CD14-positive monocyte (primary cell): ENCODE results near the gene SNAI1. TPM values are rescaled to one million over a fixed set of nuclear protein-coding genes. Genes with fewer than 3 reads are reported as not detected.

Experiments used
- DNase-seq, 3 donors: peaks; one replicate each; pipeline ENCODE4 v3.0.0-alpha.2; 2011 to 2022
- H2AFZ ChIP-seq: 2 replicates; pipeline ENCODE4 v1.6.0; 2012; ENCODE audit warnings: mild to moderate bottlenecking, low read depth, low read length, inconsistent platforms; ENCODE audit not compliant: insufficient read depth, poor library complexity, severe bottlenecking
- H3K27ac ChIP-seq, 2 donors: 1 replicate in 1 of 2; 2 replicates in 1 of 2; pipeline ENCODE4 v1.5.1; 2012 to 2013; ENCODE audit warnings: low read length in 2 of 2, control low read depth in 1 of 2, inconsistent platforms in 1 of 2, low read depth in 1 of 2, mild to moderate bottlenecking in 1 of 2
- H3K27me3 ChIP-seq, 2 donors: one replicate each; pipeline versions ENCODE4 v1.6.0 to v1.6.1; 2011 to 2013; ENCODE audit warnings: low read length in 2 of 2; ENCODE audit not compliant: control insufficient read depth in 2 of 2, insufficient read depth in 2 of 2
- H3K36me3 ChIP-seq, 2 donors: replicated peaks in 1 of 2; 1 replicate in 1 of 2; 2 replicates in 1 of 2; pipeline versions ENCODE4 v1.5.1 to v1.6.1; 2012 to 2013; ENCODE audit warnings: low read length in 2 of 2, control low read depth in 1 of 2, inconsistent platforms in 1 of 2, mild to moderate bottlenecking in 1 of 2; ENCODE audit not compliant: insufficient read depth in 2 of 2, control insufficient read depth in 1 of 2
- H3K4me1 ChIP-seq, 2 donors: 1 replicate in 1 of 2; 2 replicates in 1 of 2; pipeline versions ENCODE4 v1.5.1 to v1.6.1; 2012 to 2013; ENCODE audit warnings: low read length in 2 of 2, control low read depth in 1 of 2, inconsistent platforms in 1 of 2, mild to moderate bottlenecking in 1 of 2, moderate library complexity in 1 of 2; ENCODE audit not compliant: insufficient read depth in 2 of 2, control insufficient read depth in 1 of 2
- H3K4me2 ChIP-seq: replicated peaks from 2 replicates; pipeline ENCODE3; 2012; ENCODE audit warnings: low read length, moderate library complexity, mild to moderate bottlenecking; ENCODE audit not compliant: poor library complexity, severe bottlenecking; ENCODE audit errors: extremely low read depth
- H3K4me3 ChIP-seq, 3 experiments: fragments of 200-600 bp in 1 of 3; sonication (generic) in 1 of 3; replicated peaks in 1 of 3; 1 replicate in 2 of 3; 2 replicates in 1 of 3; pipeline ENCODE4 v1.5.1; 2011 to 2013; ENCODE audit warnings: low read length in 3 of 3, mild to moderate bottlenecking in 3 of 3, control low read depth in 2 of 3, low read depth in 2 of 3, inconsistent platforms in 1 of 3, moderate library complexity in 1 of 3
- H3K79me2 ChIP-seq: 2 replicates; pipeline ENCODE4 v1.6.0; 2012; ENCODE audit warnings: mild to moderate bottlenecking, control low read depth, inconsistent platforms, low read length, moderate library complexity; ENCODE audit not compliant: insufficient read depth
- H3K9ac ChIP-seq: 2 replicates; pipeline ENCODE4 v1.6.0; 2017; ENCODE audit warnings: low read length, mild to moderate bottlenecking; ENCODE audit not compliant: insufficient read depth, poor library complexity, severe bottlenecking
- H3K9me3 ChIP-seq, 2 donors: replicated peaks in 1 of 2; 1 replicate in 1 of 2; 2 replicates in 1 of 2; pipeline versions ENCODE4 v1.5.1 to v1.6.1; 2012 to 2013; ENCODE audit warnings: low read length in 2 of 2, control low read depth in 1 of 2; ENCODE audit not compliant: control insufficient read depth in 1 of 2, insufficient read depth in 1 of 2
- H4K20me1 ChIP-seq: 2 replicates; pipeline ENCODE4 v1.6.0; 2012; ENCODE audit warnings: mild to moderate bottlenecking, low read length, control low read depth, moderate library complexity; ENCODE audit not compliant: insufficient read depth
- H3K27ac Mint-ChIP-seq, 7 donors: one replicate each; pipeline ENCODE4 v1.8.0; 2020; ENCODE audit warnings: mild to moderate bottlenecking in 7 of 7, mixed read lengths in 7 of 7, moderate library complexity in 6 of 7, inconsistent platforms in 2 of 7
- H3K27me3 Mint-ChIP-seq, 3 donors: one replicate each; pipeline ENCODE4 v1.8.0; 2021 to 2022; ENCODE audit warnings: low read depth in 3 of 3, mild to moderate bottlenecking in 3 of 3, mixed read lengths in 3 of 3, moderate library complexity in 3 of 3, inconsistent platforms in 1 of 3
- H3K36me3 Mint-ChIP-seq, 2 donors: one replicate each; pipeline ENCODE4 v1.8.0; 2020; ENCODE audit warnings: mixed read lengths in 2 of 2, inconsistent platforms in 1 of 2, mild to moderate bottlenecking in 1 of 2
- H3K4me1 Mint-ChIP-seq: one replicate; pipeline ENCODE4 v1.8.0; 2020; ENCODE audit warnings: mild to moderate bottlenecking, mixed read lengths
- H3K4me3 Mint-ChIP-seq, 2 donors: one replicate each; pipeline ENCODE4 v1.8.0; 2020; ENCODE audit warnings: mild to moderate bottlenecking in 2 of 2, mixed read lengths in 2 of 2, moderate library complexity in 1 of 2
- H3K9me3 Mint-ChIP-seq, 7 donors: one replicate each; pipeline ENCODE4 v1.8.0; 2020 to 2022; ENCODE audit warnings: mixed read lengths in 7 of 7, mild to moderate bottlenecking in 6 of 7, moderate library complexity in 6 of 7, inconsistent platforms in 2 of 7
- WGBS: methylation state at CpG from one replicate; pipeline ENCODE4 v1.1.5; 2013; ENCODE audit warnings: missing lambda C conversion rate; ENCODE audit not compliant: insufficient coverage; 5-methylcytosine and 5-hydroxymethylcytosine counted together
- intact Hi-C, 2 donors: fragments of 100-400 bp; cut with micrococcal nuclease; formaldehyde crosslinking; loops; one replicate each; pipeline versions ENCODE4 v1.15.0 to v1.15.1; 2023
- polyA plus RNA-seq, 3 donors: library from polyadenylated mRNA; depleted of rRNA in 1 of 3; unstranded in 2 of 3; stranded (reverse) in 1 of 3; fragments of 300-500 nt in 2 of 3; fragments of >200 nt in 1 of 3; fragmentation: Illumina TruSeq in 2 of 3; gene quantifications; 1 replicate in 2 of 3; 2 replicates in 1 of 3; pipeline ENCODE4 v1.2.3, GENCODE V29; 2012 to 2021
- TF ChIP-seq, protein P1 (sequence below): fragments of 200-600 bp; IDR thresholded peaks from one replicate; pipeline ENCODE4 v1.8.0; 2022; ENCODE audit warnings: antibody characterized with exemption, mild to moderate bottlenecking

The SNAI1 gene
- polyA plus RNA-seq, 3 donors = 2.4 to 181 (median 2.6) TPM

DNA sequence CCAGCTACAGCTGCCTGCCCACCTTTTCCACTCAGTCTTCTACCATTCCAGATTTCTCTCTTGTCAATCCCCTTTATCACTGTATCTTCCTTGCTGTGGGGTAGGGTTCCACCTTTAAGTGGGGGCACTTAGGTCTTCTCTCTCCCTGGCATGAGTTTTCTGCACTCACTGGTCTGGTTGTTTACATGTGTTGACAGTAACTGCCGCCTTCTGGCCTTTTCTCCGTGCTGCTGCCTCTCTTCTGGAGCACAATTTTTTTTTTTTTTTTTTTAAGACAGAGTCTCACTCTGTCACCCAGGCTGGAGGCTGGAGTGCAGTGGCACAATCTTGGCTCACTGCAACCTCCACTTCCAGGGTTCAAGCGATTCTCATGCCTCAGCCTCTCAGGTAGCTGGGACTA lies 34.6 kb upstream of the SNAI1 start:
- no peaks in the 10 kb centered on the region for H3K4me1 ChIP-seq
- Mint-ChIP-seq H3K36me3 (peaks cover 75 to 97% of the 10 kb centered on the region in 2 donors), H3K27me3 (no peaks in the 10 kb centered on the region), H3K4me1 (no peaks in the 10 kb centered on the region), H3K4me3 (no peak overlapping the region), H3K9me3 (no peaks in the 10 kb centered on the region), H3K27ac (peak overlapping the region in 2 of 7 donors; percentile 23 to 31)
- no peak overlapping the region for H3K27ac ChIP-seq
- peaks cover 85 to 97% of the 10 kb centered on the region in 2 donors for H3K36me3 ChIP-seq
- H2AFZ ChIP-seq = no peak overlapping the region
- H3K4me2 ChIP-seq = no peak overlapping the region
- WGBS = no CpG with 5 or more reads among the region's 3 CpGs
- no peaks in the 10 kb centered on the region for H3K9me3 ChIP-seq
- no peaks in the 10 kb centered on the region for H3K27me3 ChIP-seq
- intact Hi-C loops = no loop called here
- H3K79me2 ChIP-seq = peaks cover 44% of the 10 kb centered on the region
- DNase-seq = no peak
- H3K4me3 ChIP-seq = no peak overlapping the region
- no peak overlapping the region for H3K9ac ChIP-seq
- TF ChIP-seq, protein P1, sequence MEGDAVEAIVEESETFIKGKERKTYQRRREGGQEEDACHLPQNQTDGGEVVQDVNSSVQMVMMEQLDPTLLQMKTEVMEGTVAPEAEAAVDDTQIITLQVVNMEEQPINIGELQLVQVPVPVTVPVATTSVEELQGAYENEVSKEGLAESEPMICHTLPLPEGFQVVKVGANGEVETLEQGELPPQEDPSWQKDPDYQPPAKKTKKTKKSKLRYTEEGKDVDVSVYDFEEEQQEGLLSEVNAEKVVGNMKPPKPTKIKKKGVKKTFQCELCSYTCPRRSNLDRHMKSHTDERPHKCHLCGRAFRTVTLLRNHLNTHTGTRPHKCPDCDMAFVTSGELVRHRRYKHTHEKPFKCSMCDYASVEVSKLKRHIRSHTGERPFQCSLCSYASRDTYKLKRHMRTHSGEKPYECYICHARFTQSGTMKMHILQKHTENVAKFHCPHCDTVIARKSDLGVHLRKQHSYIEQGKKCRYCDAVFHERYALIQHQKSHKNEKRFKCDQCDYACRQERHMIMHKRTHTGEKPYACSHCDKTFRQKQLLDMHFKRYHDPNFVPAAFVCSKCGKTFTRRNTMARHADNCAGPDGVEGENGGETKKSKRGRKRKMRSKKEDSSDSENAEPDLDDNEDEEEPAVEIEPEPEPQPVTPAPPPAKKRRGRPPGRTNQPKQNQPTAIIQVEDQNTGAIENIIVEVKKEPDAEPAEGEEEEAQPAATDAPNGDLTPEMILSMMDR = no peak
- peaks cover 95% of the 10 kb centered on the region for H4K20me1 ChIP-seq

DNA sequence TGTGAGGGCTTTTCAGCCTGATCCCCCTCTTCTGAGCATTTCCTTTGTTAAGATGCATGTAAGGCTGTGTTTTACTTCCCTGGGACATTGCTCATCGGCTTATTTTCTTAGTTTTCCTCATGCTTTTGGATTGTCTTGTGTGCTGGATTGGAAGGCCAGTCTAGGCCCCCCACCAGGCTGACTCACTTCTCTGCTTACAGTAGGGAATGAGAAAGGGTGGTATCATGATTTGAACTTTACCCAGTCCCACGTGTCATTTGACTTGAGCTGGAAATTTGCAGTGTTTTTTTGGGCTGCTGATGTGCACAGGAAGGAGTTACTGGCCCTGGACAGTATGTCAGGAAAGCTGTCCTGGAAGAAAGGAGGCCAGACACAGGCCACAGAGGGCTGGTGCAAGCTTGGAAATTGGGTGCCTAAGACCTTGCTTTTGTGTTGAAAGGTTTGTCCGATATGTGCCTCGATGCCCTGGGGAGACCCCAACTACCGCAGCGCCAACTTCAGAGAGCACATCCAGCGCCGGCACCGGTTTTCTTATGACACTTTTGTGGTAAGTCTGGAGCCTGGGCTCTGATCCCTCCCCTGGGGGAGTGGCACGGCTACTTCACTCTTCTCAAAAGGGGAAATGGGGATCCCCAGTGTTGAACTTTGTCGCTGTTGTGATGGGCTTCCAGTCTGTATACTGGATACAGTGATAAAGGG lies 33.8 kb upstream of the SNAI1 start:
- peak overlapping the region in 1 of 2 donors; percentile 4 for H3K27ac ChIP-seq
- no peak overlapping the region for H2AFZ ChIP-seq
- no peaks in the 10 kb centered on the region for H3K27me3 Mint-ChIP-seq
- H3K4me3 Mint-ChIP-seq = no peak overlapping the region
- H3K27me3 ChIP-seq = no peaks in the 10 kb centered on the region
- H3K4me1 ChIP-seq = no peaks in the 10 kb centered on the region
- TF ChIP-seq, protein P1 = no peak
- H3K4me2 ChIP-seq = no peak overlapping the region
- peak overlapping the region in 4 of 7 donors; percentile 9 to 67 (median 26) for H3K27ac Mint-ChIP-seq
- H3K36me3 ChIP-seq = peaks cover 86 to 100% of the 10 kb centered on the region in 2 donors
- no peak overlapping the region for H3K9ac ChIP-seq
- peaks cover 96% of the 10 kb centered on the region for H4K20me1 ChIP-seq
- peaks cover 77 to 95% of the 10 kb centered on the region in 2 donors for H3K36me3 Mint-ChIP-seq
- H3K9me3 ChIP-seq = no peaks in the 10 kb centered on the region
- intact Hi-C loops = no loop called here
- peaks cover 39% of the 10 kb centered on the region for H3K79me2 ChIP-seq
- no peaks in the 10 kb centered on the region for H3K4me1 Mint-ChIP-seq
- no peak overlapping the region for H3K4me3 ChIP-seq
- no peak for DNase-seq
- H3K9me3 Mint-ChIP-seq = no peaks in the 10 kb centered on the region
- 86% methylated on average over 5 of the region's 11 CpGs for WGBS
